HG03565 (cell line): ENCODE data around the gene APPL2.
"Not testable (repeated sequence)": the region's sequence is repeated elsewhere in the genome, so short reads cannot be mapped to it uniquely, and the experiment has no call there.

Experiments used
- ATAC-seq: cut with Tn5 transposase; IDR thresholded peaks from one replicate; pipeline ENCODE4 v1.9.1; 2021; ENCODE audit warnings: mild to moderate bottlenecking, moderate library complexity; ENCODE audit not compliant: unreplicated experiment

Gene APPL2

DNA sequence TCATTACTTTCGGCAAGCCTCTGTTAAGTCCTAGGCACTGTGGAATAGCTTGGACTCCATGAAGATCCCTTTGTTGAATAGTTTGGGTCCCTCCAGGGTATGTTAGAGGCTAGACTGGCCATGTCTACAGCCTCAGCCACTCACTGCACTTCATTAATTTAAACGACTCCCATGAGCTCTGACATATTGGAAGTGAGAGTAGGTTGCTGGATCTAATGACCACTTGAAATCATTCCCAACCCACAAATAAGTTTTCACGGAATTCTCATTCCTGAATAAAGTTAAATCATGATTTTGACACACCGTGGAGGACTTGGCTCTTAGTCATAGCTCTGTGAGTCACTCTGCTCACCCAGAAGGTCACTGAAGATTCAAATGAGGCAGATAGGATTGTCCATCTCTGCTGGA is 21.4 kb upstream of the APPL2 start:
- no peak for ATAC-seq

DNA sequence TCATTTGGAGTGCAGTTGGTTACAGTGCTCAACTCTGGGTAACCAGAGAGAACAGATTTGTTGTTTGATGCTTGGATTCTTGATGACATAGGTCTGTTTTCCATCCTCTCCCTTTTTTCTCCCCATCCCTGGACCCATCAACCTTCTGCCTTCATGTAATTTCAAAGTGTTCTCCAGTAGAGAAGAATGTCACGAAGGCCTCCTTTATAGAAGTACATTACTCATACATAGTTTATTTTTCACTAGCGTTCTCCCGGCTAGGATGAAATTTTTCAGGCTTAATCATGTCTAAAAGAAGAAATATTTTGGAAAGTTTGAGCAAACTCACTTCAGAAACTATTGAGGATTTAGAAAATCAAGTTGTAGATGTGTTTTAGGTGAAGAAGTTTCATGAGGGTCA is 20.9 kb upstream of the APPL2 start:
- no peak for ATAC-seq

DNA sequence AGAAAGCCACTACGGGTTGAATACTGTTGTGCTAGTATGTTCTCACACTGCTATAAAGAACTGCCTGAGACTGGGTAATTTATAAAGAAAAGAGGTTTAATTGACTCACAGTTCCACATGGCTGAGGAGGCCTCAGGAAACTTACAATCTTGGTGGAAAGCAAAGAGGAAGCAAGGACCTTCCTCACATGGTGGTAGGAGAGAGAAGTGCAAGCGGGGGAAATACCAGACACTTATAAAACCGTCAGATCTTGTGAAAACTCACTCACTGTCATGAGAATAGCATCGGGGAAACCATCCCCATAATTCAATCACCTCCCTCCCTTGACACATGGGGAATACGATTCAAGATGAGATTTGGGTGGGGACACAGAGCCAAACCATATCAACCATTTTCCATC is 20.5 kb upstream of the APPL2 start:
- not testable (repeated sequence) for ATAC-seq

DNA sequence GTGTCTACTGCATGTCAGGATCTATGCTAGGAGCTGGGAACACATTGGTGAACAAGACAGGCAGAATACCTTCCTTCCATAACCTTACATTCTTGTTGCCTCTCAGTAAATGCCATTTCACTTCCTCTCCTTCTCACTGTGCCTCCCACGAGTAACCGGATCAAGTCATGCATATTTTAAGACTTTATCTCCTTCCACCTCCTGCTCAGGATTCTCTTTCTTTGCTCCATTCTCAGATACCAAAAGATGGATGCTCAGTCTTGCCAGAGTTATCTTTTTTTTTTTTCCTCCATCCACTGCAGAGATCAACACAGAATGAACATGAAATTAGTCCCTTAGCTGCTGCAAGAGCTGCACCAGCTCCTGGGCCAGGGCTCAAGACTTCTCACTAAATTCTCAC is 20.0 kb upstream of the APPL2 start:
- ATAC-seq: no peak

DNA sequence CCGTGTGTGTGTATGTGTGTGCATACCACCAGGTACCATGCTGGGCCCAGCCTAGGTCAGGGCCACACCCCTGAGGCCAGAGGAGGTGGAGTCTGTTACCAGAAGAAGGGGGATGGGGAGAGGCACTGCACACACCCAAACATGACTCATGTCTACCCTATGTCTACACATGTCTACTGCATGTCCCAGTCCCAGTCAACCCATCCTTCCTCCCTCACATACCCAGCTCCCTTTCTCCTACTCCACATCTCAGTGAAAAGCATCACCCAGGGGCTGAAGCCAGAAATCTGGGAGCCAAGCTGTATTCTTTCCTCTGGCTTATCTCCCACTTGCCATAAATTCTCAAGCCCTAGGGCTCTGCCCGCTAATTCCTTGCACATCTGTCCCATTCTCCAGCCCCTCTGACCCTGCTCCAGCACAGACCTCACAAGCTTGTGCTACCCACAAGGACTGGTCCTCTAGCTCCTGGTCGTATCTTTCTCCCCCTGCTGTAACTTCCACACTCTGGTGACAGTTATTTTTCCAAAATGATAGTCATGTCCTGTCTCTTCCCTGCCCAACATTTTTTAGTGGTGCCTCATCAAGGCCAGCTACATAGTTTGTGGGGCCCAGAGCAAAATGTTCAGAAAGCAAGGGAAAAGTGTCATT is 18.0 kb upstream of the APPL2 start:
- no peak for ATAC-seq

DNA sequence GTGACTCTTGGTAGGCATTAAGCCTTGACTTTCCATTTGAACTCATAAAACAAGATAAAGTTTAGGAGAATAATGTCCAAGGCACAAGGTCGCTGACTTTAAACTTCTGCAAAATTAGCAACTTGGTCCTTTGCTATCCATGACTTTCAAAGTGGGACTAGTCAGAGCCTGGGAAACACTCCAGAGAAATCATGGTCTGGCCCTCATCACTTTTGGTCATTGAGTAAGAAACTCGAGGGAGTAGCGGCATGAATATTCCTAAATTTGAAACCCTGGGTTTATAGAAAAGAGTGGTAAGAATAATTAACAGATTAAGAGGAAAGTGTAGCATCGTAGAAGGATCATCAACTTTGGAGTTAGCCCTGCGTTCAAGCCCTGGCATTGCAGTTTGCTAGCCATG is 16.9 kb upstream of the APPL2 start:
- no peak for ATAC-seq

DNA sequence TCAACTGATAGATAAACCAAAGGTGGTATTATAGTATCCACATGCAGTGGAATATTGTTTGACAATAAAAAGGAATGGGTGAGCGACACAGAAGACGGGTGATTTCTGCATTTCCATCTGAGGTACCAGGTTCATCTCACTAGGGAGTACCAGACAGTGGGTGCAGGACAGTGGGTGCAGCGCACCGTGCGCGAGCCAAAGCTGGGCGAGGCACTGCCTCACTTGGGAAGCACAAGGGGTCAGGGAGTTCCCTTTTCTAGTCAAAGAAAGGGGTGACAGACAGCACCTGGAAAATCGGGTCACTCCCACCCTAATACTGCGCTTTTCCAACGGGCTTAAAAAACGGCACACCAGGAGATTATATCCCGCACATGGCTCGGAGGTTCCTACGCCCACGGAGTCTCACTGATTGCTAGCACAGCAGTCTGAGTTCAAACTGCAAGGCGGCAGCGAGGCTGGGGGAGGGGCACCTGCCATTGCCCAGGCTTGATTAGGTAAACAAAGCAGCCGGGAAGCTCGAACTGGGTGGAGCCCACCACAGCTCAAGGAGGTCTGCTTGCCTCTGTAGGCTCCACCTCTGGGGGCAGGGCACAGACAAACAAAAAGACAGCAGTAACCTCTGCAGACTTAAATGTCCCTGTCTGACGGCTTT is 9.9 kb upstream of the APPL2 start:
- ATAC-seq: not testable (repeated sequence)

DNA sequence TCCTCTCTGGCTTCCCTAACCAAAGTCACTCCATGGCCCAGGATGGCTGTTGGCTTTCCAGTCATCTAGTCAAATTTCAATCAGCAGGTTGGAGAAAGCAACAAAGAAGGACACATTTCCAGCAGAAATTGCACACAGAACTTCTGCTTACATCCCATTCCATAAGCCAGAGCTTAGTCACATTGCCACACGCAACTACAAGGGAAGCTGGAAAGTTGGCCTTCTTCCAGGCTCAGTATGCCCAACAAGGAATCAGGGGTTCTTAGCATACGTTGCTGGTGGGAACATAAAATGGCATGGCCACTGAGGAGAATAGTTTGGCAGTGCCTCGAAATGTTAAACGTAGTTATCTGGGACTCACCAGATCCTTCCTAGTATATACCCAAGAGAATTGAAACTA is 9.3 kb upstream of the APPL2 start:
- ATAC-seq: no peak

DNA sequence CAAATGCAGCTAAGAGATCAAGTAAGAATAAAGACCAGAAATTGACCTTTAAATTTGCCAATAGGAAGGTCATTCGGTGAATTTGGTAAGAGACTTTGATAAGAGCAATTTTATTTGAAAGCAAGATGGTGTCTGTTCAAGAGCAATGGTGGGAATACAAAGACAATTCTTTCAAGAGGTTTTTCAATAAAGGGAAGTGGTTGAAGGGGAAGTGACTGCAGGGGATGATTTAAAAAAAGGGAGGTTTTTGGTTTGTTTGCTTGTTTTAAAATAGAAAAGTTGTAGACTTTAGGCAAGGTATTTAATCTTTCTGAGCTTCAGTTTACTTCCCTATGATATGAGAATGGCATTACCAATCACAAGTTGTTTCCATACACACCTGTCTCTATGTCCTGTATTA is 4.3 kb upstream of the APPL2 start:
- no peak for ATAC-seq

DNA sequence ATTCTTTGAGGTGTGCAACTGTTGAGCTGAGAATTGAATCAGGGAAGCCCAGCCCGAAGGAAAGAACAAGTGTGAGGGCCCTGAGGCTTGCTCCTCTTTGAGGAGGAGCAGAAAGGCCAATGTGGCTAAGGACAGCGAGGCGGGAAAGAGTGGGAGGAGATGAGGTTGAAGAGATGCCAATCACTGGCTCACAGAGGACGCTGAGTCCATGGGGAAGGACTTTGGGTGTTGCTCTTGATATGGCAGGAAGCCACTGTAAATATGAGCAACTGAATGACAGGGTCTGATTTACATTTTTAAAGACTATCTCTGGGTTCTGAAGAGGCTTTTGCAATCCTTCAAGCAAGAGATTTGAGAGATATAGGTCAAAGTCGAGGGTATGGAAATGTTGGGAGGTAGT is 3.3 kb upstream of the APPL2 start:
- no peak for ATAC-seq

DNA sequence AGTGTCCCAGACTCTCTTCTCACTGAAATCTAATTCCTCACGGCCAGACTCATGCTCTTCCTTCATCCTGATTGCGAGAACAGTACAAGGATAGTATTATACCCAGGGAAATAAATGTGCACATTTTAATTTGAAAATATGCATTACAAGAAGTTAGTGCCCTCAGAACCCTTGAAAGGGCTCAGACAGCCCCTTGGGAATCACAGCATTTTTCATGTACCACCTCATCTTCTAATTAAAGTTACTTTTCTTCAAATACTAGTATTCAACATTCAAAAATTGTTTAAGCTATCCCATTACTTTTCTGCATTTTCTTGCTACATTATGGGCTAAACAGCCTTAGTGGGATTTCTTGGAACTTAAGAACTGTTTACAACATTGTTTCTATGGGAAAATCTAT is 1.7 kb upstream of the APPL2 start:
- ATAC-seq: no peak

DNA sequence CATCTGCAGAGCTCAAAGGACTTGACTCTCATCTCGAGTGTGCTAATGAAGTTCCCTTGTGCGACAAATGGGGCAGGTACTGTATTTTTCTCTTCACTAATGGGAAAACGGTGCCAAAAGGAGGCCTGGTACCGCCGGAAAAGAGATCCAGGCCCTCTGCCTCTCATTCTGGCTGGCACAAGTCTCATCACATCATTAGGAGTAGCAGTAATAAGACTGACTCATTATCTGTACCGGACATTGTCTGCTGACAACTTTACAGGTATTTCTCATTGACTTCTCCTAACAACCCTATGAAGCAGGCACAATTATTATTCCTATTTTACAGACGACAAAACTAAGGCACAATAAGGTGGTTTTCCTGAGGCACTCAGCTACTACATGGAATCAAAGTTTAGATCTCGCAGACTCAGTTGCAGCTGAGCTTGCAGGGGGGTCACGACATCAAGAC is 668 bp downstream of the APPL2 start:
- no peak for ATAC-seq

DNA sequence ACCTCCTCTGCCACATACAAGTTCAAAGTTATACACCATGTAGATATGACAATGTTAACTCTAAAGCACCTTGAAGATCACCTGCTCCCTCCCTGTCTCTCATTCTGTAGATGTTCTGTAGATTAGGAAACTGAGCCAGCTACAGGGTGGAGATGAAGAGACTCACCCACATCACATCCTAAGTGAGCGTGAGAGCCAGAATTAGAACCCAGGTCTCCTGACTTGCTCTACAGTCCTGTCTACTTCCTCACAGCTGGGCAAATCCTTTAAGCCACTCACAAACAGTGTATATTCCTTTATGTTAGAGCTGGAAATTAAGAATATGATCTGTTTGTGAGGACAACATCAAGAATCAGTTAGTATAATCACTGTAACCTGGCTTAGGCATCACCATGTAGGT is 1.8 kb downstream of the APPL2 start:
- no peak for ATAC-seq

DNA sequence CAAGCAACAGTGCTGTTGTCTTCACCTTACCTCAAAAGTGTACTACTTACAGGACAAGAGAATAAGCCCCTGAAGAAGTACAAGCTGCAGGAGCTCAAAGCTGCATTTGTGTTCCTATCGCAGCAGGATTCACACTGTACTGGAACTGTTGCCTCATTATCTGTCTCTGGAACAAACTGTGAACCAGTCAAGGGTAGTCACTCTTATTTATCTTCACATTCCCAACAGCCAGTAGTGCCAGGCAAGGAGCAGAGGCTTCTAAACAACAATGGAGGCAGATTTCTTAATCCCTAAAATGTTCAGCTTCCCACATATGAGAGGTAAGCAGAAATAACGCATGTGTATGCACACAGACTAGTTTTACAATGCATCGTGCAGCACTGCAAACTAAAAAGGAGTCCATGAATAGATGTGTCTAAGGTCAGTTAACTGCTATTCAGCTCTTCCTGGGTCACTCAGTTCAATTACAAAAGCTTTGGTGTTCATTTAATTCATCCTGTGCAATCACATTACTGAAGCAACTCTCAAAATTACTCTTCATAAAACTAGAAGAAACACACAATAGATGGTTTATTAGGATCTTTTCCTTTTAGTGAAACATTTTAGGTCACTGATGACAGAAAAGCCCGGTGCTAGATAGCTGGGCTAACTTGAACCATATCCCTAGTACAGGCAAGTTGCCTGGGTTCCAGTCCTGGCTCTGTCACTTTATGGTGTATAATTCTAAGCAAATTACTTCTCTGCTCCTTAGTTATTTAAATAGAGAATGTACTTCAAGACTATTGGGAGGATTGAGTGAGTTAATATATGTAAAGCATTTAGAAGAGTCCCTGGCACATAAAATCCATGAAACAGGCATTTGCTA is 2.7 kb downstream of the APPL2 start:
- no peak for ATAC-seq

DNA sequence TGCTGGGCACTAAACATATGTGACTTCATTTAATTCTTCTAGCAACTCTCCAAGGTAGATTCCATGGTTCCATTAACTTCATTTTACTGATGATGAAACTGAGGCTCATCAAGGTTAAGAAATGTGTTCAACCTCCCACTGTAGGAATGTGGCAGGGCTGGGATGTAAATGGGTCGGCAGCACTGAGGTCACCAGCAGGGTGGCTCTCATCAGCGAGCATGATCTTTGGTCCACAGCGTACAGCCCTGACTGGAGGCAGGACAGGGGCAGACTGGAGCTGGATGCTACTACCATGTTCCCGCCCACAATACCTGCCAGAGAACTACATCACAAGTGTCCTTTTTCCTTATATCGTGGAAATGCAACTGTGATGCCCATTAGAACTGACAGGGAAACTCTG is 4.6 kb downstream of the APPL2 start:
- no peak for ATAC-seq

DNA sequence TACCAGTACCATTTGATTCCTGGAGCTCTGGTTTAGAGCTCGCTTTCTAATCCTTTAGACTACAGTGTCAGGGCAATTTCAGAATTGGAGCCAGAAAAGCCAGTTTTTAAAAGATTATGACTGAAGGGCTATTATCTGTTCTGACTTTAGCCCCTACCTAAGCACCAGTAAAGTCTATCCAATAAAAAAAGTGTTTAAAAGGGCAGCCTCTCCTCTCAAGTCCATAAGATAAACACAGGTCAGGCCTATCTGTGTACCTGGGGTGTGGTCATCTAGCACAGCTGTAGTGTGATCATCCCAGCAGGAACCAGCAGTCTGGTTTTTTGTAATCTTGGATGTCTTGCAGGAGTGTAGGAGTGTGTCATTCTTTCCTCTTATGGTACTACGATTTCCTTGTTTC is 6.6 kb downstream of the APPL2 start:
- no peak for ATAC-seq

DNA sequence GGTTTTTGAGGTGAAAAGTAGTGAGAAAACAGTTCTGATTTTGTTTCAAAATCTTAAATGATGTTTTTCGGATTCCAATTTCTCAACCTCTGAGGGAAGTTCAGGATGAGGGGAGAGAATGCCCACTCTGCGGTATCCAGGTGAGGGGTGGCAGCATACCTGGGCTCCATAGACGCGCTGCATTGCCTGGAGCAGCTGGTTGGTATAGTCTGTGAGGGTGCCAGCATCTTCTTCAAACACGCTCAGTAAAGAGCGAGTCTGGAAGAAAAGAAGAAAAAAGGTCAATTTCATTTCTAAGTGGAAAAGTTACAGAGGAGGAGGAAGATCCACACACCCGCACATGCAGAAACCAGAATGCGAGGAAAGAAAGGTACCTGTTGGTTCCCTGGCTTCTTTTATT is 7.0 kb downstream of the APPL2 start:
- no peak for ATAC-seq

DNA sequence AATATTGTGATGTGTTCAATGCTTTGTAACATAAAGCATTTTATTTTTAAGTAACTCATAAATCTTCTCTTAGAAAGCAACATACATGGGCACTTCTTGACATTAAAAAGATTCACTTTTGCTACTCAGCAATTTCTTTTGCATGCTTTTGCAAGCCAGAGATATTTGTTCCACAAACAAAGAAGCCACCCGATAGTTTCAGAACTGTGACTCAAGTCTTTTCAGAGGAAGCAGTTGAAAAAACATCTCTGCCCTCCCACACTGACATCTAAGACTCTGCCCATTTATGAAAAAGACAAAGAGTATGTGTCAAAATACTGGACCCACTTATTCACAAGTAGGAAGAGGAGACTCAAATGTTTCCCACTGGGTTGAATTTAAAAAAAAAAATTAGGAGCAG is 7.5 kb downstream of the APPL2 start:
- ATAC-seq: no peak

DNA sequence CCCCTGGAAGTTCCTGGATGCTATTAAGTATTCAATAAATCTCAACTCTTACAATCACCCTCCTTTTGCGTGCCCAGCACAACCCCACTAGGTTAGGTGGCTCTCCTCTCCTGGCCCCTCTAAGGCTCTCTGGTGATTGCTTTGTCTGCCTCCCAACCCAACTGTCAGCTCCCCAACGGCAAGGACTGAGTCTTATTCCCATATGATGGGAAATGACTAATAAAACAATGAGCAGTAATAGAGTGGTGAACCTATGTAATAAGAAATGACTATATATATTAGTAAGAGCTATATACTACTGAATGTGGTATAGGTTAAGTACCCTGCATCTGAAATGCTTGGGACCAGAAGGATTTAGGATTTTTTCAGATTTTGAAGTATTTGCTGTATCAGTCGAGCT is 8.1 kb downstream of the APPL2 start:
- ATAC-seq: no peak

DNA sequence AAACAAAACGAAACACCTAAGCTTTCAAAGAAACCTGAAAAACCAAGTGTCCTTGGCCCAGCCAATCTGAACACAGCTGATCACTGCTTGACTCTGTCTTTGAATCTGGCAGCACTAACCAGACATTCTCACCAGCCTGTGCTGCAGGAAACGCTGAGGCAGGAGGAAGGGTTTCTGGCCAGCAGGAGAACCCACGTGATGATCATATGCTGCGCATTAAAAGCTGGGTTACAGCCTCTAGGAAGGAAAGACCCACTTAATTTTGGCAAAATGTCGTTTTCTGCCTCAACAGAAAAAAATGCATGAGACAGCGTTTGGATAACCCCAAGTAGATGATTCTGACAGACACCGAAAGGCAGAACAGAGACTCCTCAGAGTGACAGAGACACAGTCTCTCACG is 9.8 kb downstream of the APPL2 start:
- no peak for ATAC-seq

DNA sequence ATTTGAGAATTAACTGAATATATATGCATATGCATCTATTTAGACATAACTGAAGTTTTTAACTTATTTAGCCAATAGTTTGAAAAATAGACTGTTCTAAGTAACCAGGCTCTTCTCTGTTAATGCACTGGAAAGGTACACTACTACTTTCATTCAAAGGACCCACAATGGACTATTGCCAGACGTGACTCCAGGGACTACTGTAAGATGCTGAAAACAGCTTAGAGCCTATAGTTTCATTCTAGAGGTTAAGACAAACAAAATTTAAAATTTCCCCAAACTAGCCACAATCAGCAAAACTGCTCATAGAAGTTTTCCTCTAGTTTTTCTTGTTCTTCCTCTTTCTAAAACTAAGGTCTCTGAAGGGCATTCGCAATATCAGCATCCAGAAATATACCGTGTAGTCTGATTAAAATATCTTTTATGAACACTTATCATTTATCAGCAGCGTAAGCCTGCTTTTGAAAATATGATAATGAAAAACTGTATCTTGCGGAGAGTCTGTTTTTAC is 10.4 kb downstream of the APPL2 start:
- ATAC-seq: no peak

DNA sequence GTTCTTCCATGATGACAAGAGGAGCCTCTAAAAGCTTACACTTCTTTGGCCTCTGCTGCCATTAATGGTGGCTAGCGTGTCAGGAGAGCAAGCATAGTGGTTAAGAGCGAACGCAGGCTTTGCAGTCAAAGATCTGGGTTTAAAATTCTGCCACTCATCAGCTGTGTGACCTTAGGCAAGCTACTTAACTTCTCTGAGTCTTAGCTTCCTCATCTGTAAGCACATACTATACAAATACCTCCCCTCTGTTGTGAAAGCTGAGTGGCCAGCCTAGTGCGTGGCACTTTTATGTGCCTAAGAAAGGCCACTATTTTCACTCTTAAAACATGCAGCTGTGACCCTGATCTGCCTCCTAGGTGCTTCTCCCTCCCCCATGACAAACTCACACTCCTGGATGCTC is 11.6 kb downstream of the APPL2 start:
- no peak for ATAC-seq
